Adrenal gland (tissue), 5 donors: ENCODE data around the gene BTBD9.

Experiments used
- CTCF ChIP-seq, 6 experiments: fragments of 450-650 bp in 4 of 6; fragments of 200-600 bp in 2 of 6; sonication (generic) in 1 of 6; IDR thresholded peaks; 1 replicate in 5 of 6; 2 replicates in 1 of 6; pipeline versions ENCODE4 v1.5.1 to v1.8.0; 2016 to 2021; ENCODE audit warnings: antibody characterized with exemption in 6 of 6, mild to moderate bottlenecking in 2 of 6, moderate library complexity in 1 of 6
- POLR2A ChIP-seq, 2 donors: fragments of 450-650 bp; IDR thresholded peaks; one replicate each; pipeline ENCODE4 v1.6.1; 2017; ENCODE audit warnings: antibody characterized with exemption in 2 of 2, mild to moderate bottlenecking in 2 of 2, moderate library complexity in 1 of 2
- donor health status: DM: no; HTN: no; CAD: no.

DNA sequence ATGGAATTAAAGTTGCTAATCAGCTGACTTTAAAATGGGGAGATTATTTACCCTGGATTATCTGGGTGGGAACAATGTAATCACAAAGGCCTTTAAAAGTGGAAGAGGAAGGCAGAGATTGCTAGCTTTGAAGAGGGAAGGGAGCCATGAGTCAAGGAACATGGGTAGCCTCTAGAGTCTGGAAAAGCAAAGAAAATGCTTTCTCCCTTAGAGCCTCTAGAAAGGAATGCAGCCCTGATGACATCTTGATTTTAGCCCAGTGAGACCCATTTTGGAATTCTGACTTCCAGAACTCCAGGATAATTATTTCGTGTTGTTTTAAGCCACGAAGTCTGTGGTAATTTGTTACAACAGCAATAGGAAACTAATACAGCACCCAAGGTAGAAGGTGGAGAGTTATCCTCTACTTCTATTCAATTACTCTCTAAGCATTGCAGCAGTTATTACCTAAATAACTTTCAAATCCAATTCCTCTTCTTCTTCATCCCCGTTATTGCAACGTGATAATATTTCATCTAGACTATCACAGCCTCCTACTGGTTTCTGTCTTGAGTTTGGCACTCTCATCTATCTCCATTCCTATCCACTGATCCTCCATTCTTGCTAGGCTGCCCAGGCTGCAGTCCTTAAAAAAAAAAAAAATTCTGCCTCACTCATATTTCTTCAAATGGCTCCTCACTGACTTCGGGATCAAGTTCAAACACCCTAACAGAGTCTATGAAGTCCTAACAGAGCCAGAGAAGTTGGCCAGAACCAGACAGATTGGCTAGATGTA, 224.3 kb downstream of the BTBD9 start:
- TF ChIP-seq CTCF (IDR thresholded peaks at IDR 0.05) (no peak), POLR2A (IDR thresholded peaks at IDR 0.05) (no peak)
